ENCODE data around the gene OTOGL.
"Not testable (repeated sequence)": the region's sequence is repeated elsewhere in the genome, so short reads cannot be mapped to it uniquely, and the experiment has no call there.

OTOGL gene

GRCh38 chr12:80271780-80272179, 172.4 kb downstream of the OTOGL start:
- no peak for DNase-seq (ENCODE audit: extremely low read depth in 1 of 2, low read depth in 1 of 2)

GRCh38 chr12:80272387-80272915, 173.1 kb downstream of the OTOGL start:
- no peak for DNase-seq (ENCODE audit: extremely low read depth in 1 of 2, low read depth in 1 of 2)

GRCh38 chr12:80273144-80273543, 173.8 kb downstream of the OTOGL start:
- no peak for DNase-seq (ENCODE audit: extremely low read depth in 1 of 2, low read depth in 1 of 2)

GRCh38 chr12:80277732-80278131, 178.4 kb downstream of the OTOGL start:
- DNase-seq (ENCODE audit: extremely low read depth in 1 of 2, low read depth in 1 of 2) = no peak

GRCh38 chr12:80282226-80282625, 182.9 kb downstream of the OTOGL start:
- no peak for DNase-seq (ENCODE audit: extremely low read depth in 1 of 2, low read depth in 1 of 2)

GRCh38 chr12:80282761-80283160, 183.4 kb downstream of the OTOGL start:
- DNase-seq (ENCODE audit: extremely low read depth in 1 of 2, low read depth in 1 of 2) = no peak

GRCh38 chr12:80291108-80291754, 191.9 kb downstream of the OTOGL start:
- no peak for DNase-seq (ENCODE audit: extremely low read depth in 1 of 2, low read depth in 1 of 2)

GRCh38 chr12:80293347-80293746, 194.0 kb downstream of the OTOGL start:
- DNase-seq (ENCODE audit: extremely low read depth in 1 of 2, low read depth in 1 of 2) = no peak

GRCh38 chr12:80293759-80294158, 194.4 kb downstream of the OTOGL start:
- DNase-seq (ENCODE audit: extremely low read depth in 1 of 2, low read depth in 1 of 2) = no peak

- DNase-seq (ENCODE audit: extremely low read depth in 1 of 2, low read depth in 1 of 2) = no peak
These were observed 199.9 kb downstream of the OTOGL start for GRCh38 chr12:80299219-80299618.

- no peak for DNase-seq (ENCODE audit: extremely low read depth in 1 of 2, low read depth in 1 of 2)
These were observed 200.6 kb downstream of the OTOGL start for GRCh38 chr12:80299976-80300375.

- not testable (repeated sequence) for DNase-seq (ENCODE audit: extremely low read depth in 1 of 2, low read depth in 1 of 2)
These were observed 208.1 kb downstream of the OTOGL start for GRCh38 chr12:80307436-80307835.

GRCh38 chr12:80313209-80313608, 213.9 kb downstream of the OTOGL start:
- no peak for DNase-seq (ENCODE audit: extremely low read depth in 1 of 2, low read depth in 1 of 2)

GRCh38 chr12:80314741-80315140, 215.4 kb downstream of the OTOGL start:
- no peak for DNase-seq (ENCODE audit: extremely low read depth in 1 of 2, low read depth in 1 of 2)

- no peak for DNase-seq (ENCODE audit: extremely low read depth in 1 of 2, low read depth in 1 of 2)
These were observed 216.9 kb downstream of the OTOGL start for GRCh38 chr12:80316222-80316621.

- DNase-seq (ENCODE audit: extremely low read depth in 1 of 2, low read depth in 1 of 2) = no peak
These were observed 218.0 kb downstream of the OTOGL start for GRCh38 chr12:80317307-80317706.

- DNase-seq (ENCODE audit: extremely low read depth in 1 of 2, low read depth in 1 of 2) = no peak
These were observed 218.6 kb downstream of the OTOGL start for GRCh38 chr12:80317899-80318298.

GRCh38 chr12:80320121-80320678, 220.9 kb downstream of the OTOGL start:
- no peak for DNase-seq (ENCODE audit: extremely low read depth in 1 of 2, low read depth in 1 of 2)

GRCh38 chr12:80321653-80322052, 222.3 kb downstream of the OTOGL start:
- no peak for DNase-seq (ENCODE audit: extremely low read depth in 1 of 2, low read depth in 1 of 2)

- DNase-seq (ENCODE audit: extremely low read depth in 1 of 2, low read depth in 1 of 2) = no peak
These were observed 226.0 kb downstream of the OTOGL start for GRCh38 chr12:80325167-80325959.

GRCh38 chr12:80332827-80333226, 233.5 kb downstream of the OTOGL start:
- DNase-seq (ENCODE audit: extremely low read depth in 1 of 2, low read depth in 1 of 2) = no peak

- DNase-seq (ENCODE audit: extremely low read depth in 1 of 2, low read depth in 1 of 2) = no peak
These were observed 253.1 kb downstream of the OTOGL start for GRCh38 chr12:80352474-80352873.
